ENCODE results near the gene MOB3A. TPM values are rescaled to one million over a fixed set of nuclear protein-coding genes. Genes with fewer than 3 reads are reported as not detected.

The MOB3A gene
- total and polyA plus RNA-seq, 10 of the 15 experiments (the other 5 are each of a cell fraction or from before 2014, with no cell fraction given) = 7.5 to 229 (median 79.4) TPM

- no peak for TF ChIP-seq NR2C1 (IDR thresholded peaks at IDR 0.05)
- no peak for TF ChIP-seq PAX8 (IDR thresholded peaks at IDR 0.05)
- TF ChIP-seq CHD2 (IDR thresholded peaks at IDR 0.05; ENCODE audit: borderline replicate concordance, low read depth, low read length) = peak; percentile 87
- no peak for TF ChIP-seq BRCA1 (IDR thresholded peaks at IDR 0.05; ENCODE audit: low read depth, low read length)
- no peak for TF ChIP-seq MXI1 (IDR thresholded peaks at IDR 0.05; ENCODE audit: low read depth, low read length)
- TF ChIP-seq ZNF622 (IDR thresholded peaks at IDR 0.05) = no peak
- no peak for TF ChIP-seq SIX5 (IDR thresholded peaks at IDR 0.05; ENCODE audit: low read depth, low read length, severe bottlenecking)
- no peak for TF ChIP-seq CHD1 (IDR thresholded peaks at IDR 0.05; ENCODE audit: low read depth, low read length)
- TF ChIP-seq EGR1 (IDR thresholded peaks at IDR 0.05; ENCODE audit: borderline replicate concordance in 1 of 2, low read depth in 2 of 2, low read length in 2 of 2) = 0 out of 3 replicates have a peak, but pooled peaks of 1 of the 2 experiments have one; percentile 23
- TF ChIP-seq, protein P1, sequence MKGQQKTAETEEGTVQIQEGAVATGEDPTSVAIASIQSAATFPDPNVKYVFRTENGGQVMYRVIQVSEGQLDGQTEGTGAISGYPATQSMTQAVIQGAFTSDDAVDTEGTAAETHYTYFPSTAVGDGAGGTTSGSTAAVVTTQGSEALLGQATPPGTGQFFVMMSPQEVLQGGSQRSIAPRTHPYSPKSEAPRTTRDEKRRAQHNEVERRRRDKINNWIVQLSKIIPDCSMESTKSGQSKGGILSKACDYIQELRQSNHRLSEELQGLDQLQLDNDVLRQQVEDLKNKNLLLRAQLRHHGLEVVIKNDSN (IDR thresholded peaks at IDR 0.05; ENCODE audit: borderline replicate concordance, extremely low read length, insufficient read depth, low read depth, low read length) = peak; percentile 27
- no peak for TF ChIP-seq TARDBP (IDR thresholded peaks at IDR 0.05; ENCODE audit: borderline replicate concordance)
- TF ChIP-seq RFX5 (IDR thresholded peaks at IDR 0.05; ENCODE audit: low read depth, low read length) = peak; percentile 99
- TF ChIP-seq NFYB (IDR thresholded peaks at IDR 0.05; ENCODE audit: insufficient read depth, low read depth, low read length) = peak; percentile 97
- no peak for TF ChIP-seq SUPT20H (IDR thresholded peaks at IDR 0.05; ENCODE audit: borderline replicate concordance, control insufficient read depth, low read depth, low read length)
- TF ChIP-seq ZNF592 (IDR thresholded peaks at IDR 0.05) = no peak
- TF ChIP-seq CHD4 (IDR thresholded peaks at IDR 0.05) = no peak
- TF ChIP-seq IKZF1 (conservative IDR thresholded peaks at IDR 0.05) = peak; percentile 70; the same call in 1 of the 2 replicates
- TF ChIP-seq FOXM1 (IDR thresholded peaks at IDR 0.05; ENCODE audit: low read depth, low read length) = no peak; the same call in 1 of the 2 replicates
- TF ChIP-seq, protein P2, sequence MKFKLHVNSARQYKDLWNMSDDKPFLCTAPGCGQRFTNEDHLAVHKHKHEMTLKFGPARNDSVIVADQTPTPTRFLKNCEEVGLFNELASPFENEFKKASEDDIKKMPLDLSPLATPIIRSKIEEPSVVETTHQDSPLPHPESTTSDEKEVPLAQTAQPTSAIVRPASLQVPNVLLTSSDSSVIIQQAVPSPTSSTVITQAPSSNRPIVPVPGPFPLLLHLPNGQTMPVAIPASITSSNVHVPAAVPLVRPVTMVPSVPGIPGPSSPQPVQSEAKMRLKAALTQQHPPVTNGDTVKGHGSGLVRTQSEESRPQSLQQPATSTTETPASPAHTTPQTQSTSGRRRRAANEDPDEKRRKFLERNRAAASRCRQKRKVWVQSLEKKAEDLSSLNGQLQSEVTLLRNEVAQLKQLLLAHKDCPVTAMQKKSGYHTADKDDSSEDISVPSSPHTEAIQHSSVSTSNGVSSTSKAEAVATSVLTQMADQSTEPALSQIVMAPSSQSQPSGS (IDR thresholded peaks at IDR 0.05; ENCODE audit: low read length) = no peak
- TF ChIP-seq TCF3 (IDR thresholded peaks at IDR 0.05; ENCODE audit: borderline replicate concordance, insufficient read depth, low read depth, low read length) = peak; percentile 55; the same call in 1 of the 2 replicates
- TF ChIP-seq YY1 (IDR thresholded peaks at IDR 0.05; ENCODE audit: low read depth, low read length) = peak; percentile 42; the same call in 1 of the 2 replicates
- TF ChIP-seq STAT3 (IDR thresholded peaks at IDR 0.05; ENCODE audit: low read depth, low read length) = no peak
- TF ChIP-seq BACH1 (IDR thresholded peaks at IDR 0.05; ENCODE audit: borderline replicate concordance) = peak; percentile 73; the same call in 1 of the 2 replicates
- TF ChIP-seq RELA (IDR thresholded peaks at IDR 0.05; ENCODE audit: borderline replicate concordance, partially characterized antibody) = peak; percentile 96
Observed at GRCh38 chr19:2041683-2042484, 54.2 kb downstream of the MOB3A start (continued).

Data from GM12878 (cell line).